OCI-LY7 (cell line): ENCODE data around the gene PXN.

Experiments
- CTCF ChIP-seq: fragments of 200-600 bp; sonication (generic); conservative IDR thresholded peaks from 2 replicates; pipeline ENCODE4 v1.5.1; 2014; ENCODE audit warnings: mild to moderate bottlenecking, antibody characterized with exemption, low read length, moderate library complexity, mixed read lengths
- EZH2phosphoT487 ChIP-seq: fragments of 200-600 bp; sonication (generic); IDR thresholded peaks from 2 replicates; pipeline ENCODE4 v1.6.1; 2018; ENCODE audit warnings: low read depth, borderline replicate concordance, mild to moderate bottlenecking, mixed run types, antibody characterized with exemption, low read length, moderate library complexity, mixed read lengths

DNA sequence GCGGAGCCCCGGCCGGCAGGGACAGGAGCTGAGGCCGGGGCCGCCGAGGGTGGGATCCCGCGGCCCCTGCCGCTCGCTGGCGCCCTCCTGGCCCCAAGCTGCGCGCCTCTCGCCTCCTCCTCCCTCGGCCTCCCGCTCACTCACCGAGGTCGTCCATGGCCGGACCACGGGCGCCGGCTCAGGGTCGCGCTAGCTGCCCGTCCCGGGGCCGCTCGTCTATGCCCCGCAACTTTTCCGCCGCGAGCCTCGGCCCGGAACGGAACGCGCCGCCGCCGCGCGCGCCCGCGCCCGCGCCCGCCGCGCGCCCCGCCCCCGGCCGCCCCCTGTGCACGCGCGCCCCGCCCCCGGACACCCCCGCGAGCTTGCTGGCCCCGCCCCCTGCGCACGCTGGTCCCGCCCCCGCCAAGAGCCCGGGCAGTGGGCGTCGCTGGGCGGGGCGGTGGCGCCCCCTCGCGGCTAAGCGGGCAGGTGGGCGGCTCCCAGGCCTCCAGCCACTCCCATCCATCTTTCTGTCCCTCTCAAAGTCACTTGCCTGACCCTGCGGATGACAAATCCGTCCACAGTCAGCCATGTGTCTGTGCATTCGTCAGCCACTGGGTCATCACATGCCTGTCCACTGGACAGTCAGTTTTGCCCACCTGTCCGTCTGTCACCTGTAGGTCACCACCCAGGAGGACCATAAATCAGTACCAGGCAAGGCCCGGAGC lies at the start of gene PXN:
- peak; percentile 82 for TF ChIP-seq CTCF
- no peak for TF ChIP-seq EZH2phosphoT487
